Activated effector memory CD4-positive, alpha-beta T cell treated with Interleukin-2 at 50 U/mL for 16 hours (primary cell): ENCODE data around the gene SLC26A2.
A peak's percentile ranks its signal among the peaks of the same experiment; 100 is the strongest.

Source experiments
- DNase-seq: peaks from one replicate; pipeline ENCODE4 v3.0.0-alpha.2; 2020

Gene SLC26A2

GRCh38 chr5:149960272-149961185 is at the start of gene SLC26A2:
Gene SLC26A2, plus strand, starts transcription at chr5:149960758. Its CDS starts 16,895 bp downstream, at chr5:149977653.
- DNase-seq, result peak; percentile 90

DNA sequence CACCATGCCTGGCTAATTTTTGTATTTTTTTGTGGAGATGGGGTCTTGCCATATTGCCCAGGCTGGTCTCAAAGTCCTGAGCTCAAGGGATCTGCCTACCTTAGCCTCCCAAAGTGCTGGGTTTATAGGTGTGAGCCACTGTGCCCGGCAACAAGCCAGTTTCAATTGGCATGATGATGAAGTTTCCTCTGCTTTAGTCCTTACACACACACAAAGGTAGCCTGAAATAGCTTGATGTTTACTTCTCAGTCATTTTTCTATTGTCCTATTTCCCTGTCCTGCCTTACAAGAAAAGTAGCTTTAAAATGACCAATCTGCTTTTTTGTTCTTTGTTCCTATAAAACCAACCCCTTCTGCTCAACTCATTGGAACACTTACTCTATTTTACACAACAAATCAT is 49.5 kb upstream of the SLC26A2 start:
- no peak for DNase-seq

DNA sequence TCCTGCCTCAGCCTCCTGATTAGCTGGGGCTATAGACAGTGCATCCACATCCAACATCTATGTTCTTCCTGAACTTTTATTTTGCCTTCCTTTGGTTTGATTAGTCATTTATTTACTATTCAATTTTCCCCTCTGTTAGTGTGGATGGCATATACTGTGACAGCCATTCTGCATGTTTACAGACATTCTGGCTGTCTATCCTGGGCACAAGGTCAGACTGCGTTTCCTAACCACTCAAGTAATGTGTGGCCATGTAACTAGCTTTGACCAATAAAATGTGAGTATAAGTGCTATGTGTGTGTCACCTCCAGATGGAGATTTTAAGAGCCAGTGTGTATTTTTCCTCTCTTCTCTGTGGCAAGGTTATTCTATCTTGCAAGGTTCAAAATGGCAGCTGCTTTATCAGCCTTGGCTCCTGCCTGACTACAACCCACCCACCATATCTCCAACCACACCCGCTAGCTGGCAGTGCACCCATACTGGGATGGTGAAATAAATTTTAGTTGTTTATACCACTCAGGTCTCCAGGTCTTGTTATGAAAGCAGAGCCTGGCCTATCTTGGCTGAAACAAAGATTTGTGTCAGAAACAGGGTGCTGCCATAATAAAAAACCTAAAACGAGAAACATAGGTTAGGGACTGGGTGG is 48.2 kb upstream of the SLC26A2 start:
- no peak for DNase-seq

GRCh38 chr5:149913436-149914419 is 46.8 kb upstream of the SLC26A2 start:
- no peak for DNase-seq

DNA sequence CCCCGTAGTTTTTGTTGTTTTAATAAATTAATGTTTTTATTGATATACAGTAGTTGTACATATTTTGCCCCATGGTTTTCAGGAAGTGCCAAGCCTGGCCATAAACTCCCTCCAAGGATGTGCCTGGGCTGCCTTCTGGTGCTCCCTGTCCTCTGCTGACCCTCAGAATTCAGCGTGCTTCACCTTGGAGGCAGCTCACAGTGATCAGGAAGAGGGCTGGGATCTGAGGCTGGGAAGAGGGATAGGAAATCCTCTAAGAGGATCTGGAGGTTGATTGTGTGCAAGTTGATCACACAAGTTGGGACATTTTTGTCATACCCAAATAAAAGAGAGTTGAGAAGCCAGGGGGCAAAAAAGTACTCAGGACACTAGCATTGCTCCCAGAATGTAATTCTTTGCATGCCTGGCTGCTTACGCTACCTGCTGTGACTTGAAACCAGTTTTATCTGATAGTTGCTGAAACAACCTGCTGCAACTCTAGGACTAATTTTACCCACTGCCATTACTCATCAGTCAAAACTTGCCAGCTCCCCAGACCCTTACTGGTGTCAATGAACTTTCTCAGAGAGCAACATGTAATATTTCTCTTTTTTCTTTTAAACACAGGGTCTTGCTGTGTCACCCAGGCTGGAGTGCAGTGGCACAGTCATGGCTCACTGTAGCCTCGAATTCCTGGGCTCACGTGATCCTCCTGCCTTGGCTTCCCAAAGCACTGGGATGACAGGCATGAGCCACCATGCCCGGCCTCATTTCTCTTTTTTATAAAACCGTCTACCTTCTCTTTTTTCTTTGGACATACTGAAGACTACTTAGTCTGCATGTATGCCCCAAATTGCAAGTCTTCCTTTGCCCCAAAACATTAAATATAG is 44.9 kb upstream of the SLC26A2 start:
- DNase-seq, result no peak

DNA sequence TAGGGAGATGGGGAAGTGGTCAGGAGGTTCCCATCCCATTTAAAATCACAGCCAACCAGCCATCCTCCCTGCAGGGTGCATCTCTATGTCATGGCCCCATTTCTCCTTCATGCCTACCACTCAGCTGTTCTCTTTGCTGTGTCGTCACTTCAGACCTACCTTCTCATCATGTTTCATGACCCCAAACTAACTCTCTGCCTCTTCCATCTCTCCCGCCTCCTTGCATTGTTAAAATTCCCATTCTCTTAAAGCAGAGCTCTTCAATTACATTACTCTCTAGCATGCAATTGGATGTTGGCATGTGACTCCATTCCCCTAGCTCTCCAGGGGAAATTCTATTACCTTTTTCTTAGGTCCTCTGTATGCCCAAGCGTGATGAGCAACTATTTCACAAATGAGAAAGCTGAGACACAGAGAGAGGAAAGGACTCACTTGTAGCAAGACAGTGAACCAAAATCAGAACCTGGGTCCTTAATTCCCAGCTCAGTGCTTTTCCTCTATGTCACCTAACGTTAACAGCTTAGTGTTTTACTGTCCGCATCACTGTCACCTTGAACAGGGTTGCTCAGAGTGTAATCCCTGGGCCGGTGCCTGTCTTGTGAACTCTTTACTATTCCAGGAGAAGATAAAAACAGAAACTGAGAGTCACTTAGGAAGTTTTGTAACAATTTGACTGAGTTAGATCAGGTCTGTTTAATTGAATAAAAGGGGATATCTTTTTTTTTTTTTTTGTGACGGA is 44.1 kb upstream of the SLC26A2 start:
- DNase-seq, result no peak

DNA sequence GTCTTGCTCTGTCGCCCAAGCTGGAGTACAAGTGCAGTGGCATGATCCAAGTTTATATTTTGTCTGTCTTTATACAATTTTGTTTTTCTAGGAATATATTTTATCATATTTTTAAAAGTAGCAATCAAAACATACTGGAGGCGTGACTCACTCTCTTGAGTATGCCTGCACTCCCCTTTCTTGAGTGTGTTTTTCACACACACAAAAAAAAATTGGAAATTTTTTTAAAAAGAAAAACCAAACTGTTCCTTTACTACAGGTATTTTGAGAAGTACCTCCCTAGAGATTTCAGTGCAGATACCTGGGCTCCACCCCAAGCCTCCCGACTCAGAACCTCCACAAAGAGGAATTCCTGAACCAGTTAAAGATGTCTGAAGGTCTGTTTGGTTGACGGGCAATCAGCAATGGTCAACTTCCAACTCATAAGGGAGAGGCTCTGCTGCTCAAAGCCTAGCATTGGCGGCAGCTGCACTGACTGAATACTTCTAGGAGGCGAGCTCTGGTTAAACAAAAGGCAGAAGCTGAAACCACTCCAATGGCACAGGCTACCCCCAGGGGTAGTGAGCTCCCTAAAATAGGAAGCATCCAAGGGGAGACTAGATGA is 43.4 kb upstream of the SLC26A2 start:
- no peak for DNase-seq

DNA sequence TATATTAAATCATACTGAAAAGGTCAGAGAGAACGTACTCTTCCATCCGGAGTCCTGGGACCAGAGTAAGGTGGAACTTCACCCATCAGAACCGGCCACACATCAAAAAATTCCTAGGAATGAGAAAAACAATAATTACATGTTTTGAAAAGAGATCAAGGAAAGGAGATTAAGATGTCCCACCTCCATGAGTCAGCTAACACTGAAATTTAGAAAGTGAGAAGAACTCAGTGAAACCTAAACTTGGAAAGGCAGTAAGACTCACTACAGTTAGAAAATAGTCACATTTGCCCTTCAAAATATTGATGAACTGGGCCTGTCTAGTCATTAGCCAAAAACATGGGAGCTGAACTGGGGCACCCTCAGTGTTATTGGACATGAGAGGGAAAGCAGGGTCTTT is 39.0 kb upstream of the SLC26A2 start:
- no peak for DNase-seq

GRCh38 chr5:149922950-149923349 is 37.6 kb upstream of the SLC26A2 start:
- DNase-seq, result no peak

DNA sequence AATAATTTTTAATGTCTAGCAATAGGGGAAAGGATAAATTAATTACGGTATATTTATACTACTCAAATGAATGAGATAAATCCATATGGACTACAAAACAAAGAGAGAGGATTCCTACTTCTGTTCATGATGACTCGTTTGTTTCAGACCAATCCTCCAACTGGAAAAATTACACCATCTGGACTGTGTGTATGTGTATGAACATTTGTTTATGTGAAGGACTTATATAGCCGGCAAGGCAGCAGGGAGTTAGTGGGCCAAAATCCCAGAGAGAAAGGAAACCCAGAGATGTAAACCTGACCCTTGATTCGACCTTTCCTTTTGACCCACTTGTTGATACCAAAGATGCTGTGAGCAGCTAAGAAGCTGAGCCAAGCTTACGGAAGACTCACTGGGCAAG is 36.1 kb upstream of the SLC26A2 start:
- DNase-seq, result no peak

- no peak for DNase-seq
Measured at GRCh38 chr5:149930043-149930748, 30.4 kb upstream of the SLC26A2 start.

GRCh38 chr5:149930749-149931574 is 29.6 kb upstream of the SLC26A2 start:
- DNase-seq, result no peak

- no peak for DNase-seq
Measured at GRCh38 chr5:149931992-149932436, 28.5 kb upstream of the SLC26A2 start.

DNA sequence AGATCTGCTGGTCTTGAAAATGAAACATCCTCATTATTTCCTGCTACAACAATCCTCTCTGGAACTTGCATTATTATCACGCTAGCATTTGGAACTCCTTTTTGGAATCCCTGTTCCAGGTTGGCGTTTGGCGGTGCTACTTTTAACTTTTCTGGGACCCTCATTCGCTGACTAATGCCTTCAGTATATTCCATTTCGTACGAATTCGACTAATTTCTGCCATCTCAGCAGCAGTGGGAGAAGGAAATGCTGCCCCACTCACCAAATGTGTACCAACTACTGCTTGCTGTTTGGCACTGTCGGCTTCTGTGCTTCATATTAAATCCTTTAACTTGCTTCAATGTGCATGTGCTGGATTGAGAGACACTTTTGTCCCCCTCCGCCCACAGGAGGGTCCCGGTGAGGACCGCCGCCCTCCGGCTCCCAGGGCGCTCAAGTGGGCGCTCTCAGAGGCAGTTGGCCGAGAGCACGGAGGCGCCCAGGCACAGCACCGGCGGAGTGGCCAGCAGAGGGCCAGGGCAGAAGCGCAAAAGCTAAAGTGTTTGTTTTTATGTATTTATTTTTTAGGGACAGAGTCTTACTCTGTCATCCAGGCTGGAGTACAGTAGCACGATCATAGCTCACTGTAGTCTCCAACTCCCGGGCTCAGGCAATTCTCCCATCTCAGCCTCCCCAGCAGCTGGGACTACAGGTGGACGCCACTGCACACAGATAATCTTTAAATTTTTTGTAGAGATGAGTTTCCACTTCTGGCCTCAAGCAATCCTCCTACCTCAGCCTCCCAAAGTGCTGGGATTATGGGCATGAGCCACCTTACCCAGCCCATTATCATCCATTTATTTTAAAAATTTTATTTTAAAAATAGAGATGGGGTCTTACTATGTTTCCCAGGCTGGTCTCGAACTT is 27.9 kb upstream of the SLC26A2 start:
- DNase-seq, result no peak

- no peak for DNase-seq
Measured at GRCh38 chr5:149935431-149935901, 25.1 kb upstream of the SLC26A2 start.

DNA sequence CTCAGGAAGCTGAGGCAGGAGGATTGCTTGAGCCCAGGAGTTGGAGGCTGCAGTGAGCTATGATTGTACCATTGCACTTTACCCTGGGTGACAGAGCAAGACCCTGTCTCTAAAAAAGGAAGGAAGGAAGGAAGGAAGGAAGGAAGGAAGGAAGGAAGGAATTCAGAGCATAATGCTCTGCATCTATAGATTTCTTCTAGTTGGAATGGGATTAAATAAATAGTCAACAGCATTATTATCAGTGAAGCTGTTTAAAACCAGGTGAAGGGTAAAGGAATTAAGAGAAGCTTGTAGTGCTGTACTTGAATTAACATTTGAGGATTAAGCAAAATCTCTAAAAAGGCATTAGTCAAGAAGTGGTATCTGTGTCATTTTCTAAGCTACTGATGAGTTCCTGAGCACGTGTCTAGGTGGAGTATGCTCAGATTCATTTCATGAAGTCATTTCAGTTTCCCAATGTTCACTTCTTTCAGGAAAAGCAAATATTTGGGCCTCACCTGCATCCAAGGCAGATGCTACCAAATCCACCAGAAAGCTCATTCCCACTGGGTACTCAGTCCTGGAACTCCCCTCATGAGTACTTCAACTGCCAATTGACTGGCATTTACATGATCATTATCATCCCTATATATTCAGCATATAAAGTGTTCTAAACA is 24.4 kb upstream of the SLC26A2 start:
- DNase-seq, result no peak

DNA sequence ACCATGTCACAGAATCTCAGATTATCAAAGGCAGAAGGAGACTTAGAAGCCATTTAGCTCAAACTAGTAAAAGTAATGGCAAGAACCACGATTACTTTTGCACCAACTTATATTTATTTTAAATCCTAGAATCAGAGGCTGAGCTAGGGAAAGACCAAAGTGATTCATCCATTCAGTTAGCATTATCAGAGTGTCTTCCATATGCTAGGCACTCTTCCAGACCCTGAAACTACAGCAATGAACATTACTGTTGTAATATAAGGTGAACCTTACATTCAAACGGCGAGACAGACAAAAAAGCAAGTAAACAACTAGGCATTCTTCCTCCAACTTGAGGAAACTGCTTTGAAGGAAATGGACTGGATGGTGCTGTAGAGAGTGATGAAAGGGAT is 23.9 kb upstream of the SLC26A2 start:
- DNase-seq, result no peak
